ENCODE measurements around the gene CSPG4. TPM values are rescaled to one million over a fixed set of nuclear protein-coding genes. Genes with fewer than 3 reads are reported as not detected.
"Not testable (repeated sequence)": the region's sequence is repeated elsewhere in the genome, so short reads cannot be mapped to it uniquely, and the experiment has no call there.

Gene CSPG4
- total and polyA plus RNA-seq, 2 donors (not counting 1 experiment from before 2014, with no cell fraction given): 0.03 to 0.15 TPM

DNA sequence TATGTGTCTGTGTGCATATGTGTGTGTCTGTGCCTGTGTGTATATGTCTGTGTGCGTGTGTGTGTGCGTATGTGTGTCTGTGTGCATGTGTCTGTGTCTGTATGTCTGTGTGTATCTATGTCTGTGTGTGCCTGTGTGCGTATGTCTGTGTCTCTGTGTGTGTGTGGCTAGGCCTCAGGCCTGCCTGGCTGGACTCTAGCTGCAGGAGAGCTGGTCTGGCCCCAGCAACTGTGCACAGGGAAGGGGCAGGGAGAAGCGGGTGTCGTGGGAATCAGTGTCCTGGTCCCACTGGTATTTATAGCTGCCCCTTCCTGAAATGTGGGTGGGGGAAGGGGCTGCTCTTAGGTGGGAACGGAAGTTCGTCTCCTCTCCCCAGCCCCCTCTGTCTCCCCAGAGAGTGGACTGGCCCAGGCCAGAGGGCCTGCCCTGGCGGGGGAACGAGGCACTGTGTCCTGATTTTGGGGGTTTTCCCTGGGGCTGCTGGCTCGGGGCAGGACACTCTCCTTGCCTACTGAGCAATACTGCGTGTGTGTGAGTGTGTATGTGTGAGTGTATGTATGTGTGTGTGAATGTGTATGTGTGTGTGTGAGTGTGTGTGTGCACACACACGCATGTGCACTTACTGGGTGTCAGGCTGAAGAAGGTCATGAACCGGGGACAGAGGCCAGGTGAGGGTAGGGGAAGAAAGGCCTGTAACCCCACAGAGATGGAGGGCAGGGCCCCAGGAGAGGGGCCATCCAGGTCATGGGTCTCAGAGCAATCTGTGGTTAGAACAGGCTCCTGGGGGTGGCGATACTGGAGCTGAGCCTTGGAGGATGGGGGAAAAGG, 6.6 kb downstream of the CSPG4 start:
- no peak overlapping the region for H3K4me3 ChIP-seq (ENCODE audit: control extremely low read depth in 1 of 5, extremely low read depth in 1 of 5, insufficient read depth in 1 of 5, low read depth in 2 of 5, low read length in 4 of 5)
- no peaks in the 10 kb centered on the region for H3K27me3 Mint-ChIP-seq

DNA sequence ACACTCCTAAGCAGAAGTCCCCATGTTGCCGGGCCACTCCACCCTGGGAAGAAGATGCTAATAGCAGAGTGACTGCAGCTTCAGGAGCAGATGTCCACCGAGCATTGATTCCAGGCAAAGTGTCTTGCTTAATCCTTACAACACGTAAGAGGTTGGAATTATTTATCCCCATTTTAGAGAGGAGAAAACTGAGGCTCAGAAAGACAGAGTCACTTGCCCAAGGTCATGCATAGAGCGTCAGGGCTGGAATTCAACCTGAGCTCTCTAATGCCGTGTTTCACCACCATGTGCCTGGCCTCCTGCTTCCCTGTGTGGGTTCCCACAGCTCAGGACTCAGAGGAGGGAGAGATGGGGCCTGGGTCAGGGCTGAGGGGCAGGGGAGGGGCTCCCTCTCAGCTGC, 7.3 kb downstream of the CSPG4 start:
- WGBS (ENCODE audit: insufficient coverage): 100% methylated on average over 2 of the region's 5 CpGs
- H3K4me3 Mint-ChIP-seq; H4K20me1 ChIP-seq (ENCODE audit: control insufficient read depth, insufficient read depth, low read length, poor library complexity, severe bottlenecking); H3K27me3 ChIP-seq (replicated peaks in 1 of 4; ENCODE audit: control extremely low read depth in 1 of 4, control insufficient read depth in 3 of 4, insufficient read depth in 4 of 4, low read length in 3 of 4); CTCF ChIA-PET; H3K79me2 ChIP-seq (ENCODE audit: control insufficient read depth, insufficient read depth, low read length); intact Hi-C loops (cut with micrococcal nuclease); ATAC-seq (ENCODE audit: low read depth); H3K27ac Mint-ChIP-seq; DNase-seq; H3K4me2 ChIP-seq (replicated peaks; ENCODE audit: low read depth, low read length, poor library complexity, severe bottlenecking); H3K9ac ChIP-seq (ENCODE audit: low read length); H3K27ac ChIP-seq (ENCODE audit: low read length in 2 of 2); H3K36me3 ChIP-seq (replicated peaks in 1 of 2; ENCODE audit: control extremely low read depth in 1 of 2, control insufficient read depth in 1 of 2, extremely low read depth in 1 of 2, insufficient read depth in 2 of 2, low read length in 1 of 2); H3K27me3 Mint-ChIP-seq; POLR2A ChIA-PET; H3K9me3 Mint-ChIP-seq (ENCODE audit: insufficient read depth); H2AFZ ChIP-seq (ENCODE audit: insufficient read depth, low read depth, low read length, poor library complexity, severe bottlenecking); H3K4me3 ChIP-seq (ENCODE audit: control extremely low read depth in 1 of 5, extremely low read depth in 1 of 5, insufficient read depth in 1 of 5, low read depth in 2 of 5, low read length in 4 of 5); H3K9me3 ChIP-seq (ENCODE audit: control extremely low read depth in 1 of 3, control insufficient read depth in 2 of 3, insufficient read depth in 1 of 3, low read length in 2 of 3): not testable (repeated sequence)
- peaks cover 22% of the 10 kb centered on the region for H3K4me1 Mint-ChIP-seq
- H3K4me1 ChIP-seq (ENCODE audit: control insufficient read depth in 2 of 2, insufficient read depth in 2 of 2, low read length in 2 of 2): peaks cover 12 to 22% of the 10 kb centered on the region in 2 donors

More for the DNA sequence above, 6.6 kb downstream of the CSPG4 start:
- no peak overlapping the region for H3K4me3 Mint-ChIP-seq
- Histone ChIP-seq H3K36me3 (replicated peaks in 1 of 2; ENCODE audit: control extremely low read depth in 1 of 2, control insufficient read depth in 1 of 2, extremely low read depth in 1 of 2, insufficient read depth in 2 of 2, low read length in 1 of 2) (no peaks in the 10 kb centered on the region), H3K9ac (ENCODE audit: low read length) (no peak overlapping the region), H3K27me3 (replicated peaks in 1 of 4; ENCODE audit: control extremely low read depth in 1 of 4, control insufficient read depth in 3 of 4, insufficient read depth in 4 of 4, low read length in 3 of 4) (no peaks in the 10 kb centered on the region), H3K27ac (ENCODE audit: low read length in 2 of 2) (no peak overlapping the region), H4K20me1 (ENCODE audit: control insufficient read depth, insufficient read depth, low read length, poor library complexity, severe bottlenecking) (no peaks in the 10 kb centered on the region), H2AFZ (ENCODE audit: insufficient read depth, low read depth, low read length, poor library complexity, severe bottlenecking) (no peak overlapping the region), H3K4me1 (ENCODE audit: control insufficient read depth in 2 of 2, insufficient read depth in 2 of 2, low read length in 2 of 2) (peaks cover 6 to 15% of the 10 kb centered on the region in 2 donors), H3K4me2 (replicated peaks; ENCODE audit: low read depth, low read length, poor library complexity, severe bottlenecking) (no peak overlapping the region), H3K79me2 (ENCODE audit: control insufficient read depth, insufficient read depth, low read length) (no peaks in the 10 kb centered on the region), H3K9me3 (ENCODE audit: control extremely low read depth in 1 of 3, control insufficient read depth in 2 of 3, insufficient read depth in 1 of 3, low read length in 2 of 3) (no peaks in the 10 kb centered on the region)
- WGBS (ENCODE audit: insufficient coverage): 93% methylated on average over 12 of the region's 14 CpGs
- peaks cover 15% of the 10 kb centered on the region for H3K4me1 Mint-ChIP-seq
- ATAC-seq (ENCODE audit: low read depth) (no peak), DNase-seq (no peak)
- POLR2A ChIA-PET: no interaction called here
- H3K27ac Mint-ChIP-seq: no peak overlapping the region
- no peaks in the 10 kb centered on the region for H3K9me3 Mint-ChIP-seq (ENCODE audit: insufficient read depth)
- CTCF ChIA-PET: interaction anchor here (1.2 kb wide), 1 partner anchor 12 kb away, joined by 4 read pairs; no protein-coding TSS in a partner anchor
- no peak for TF ChIP-seq EZH2 (IDR thresholded peaks at IDR 0.05; ENCODE audit: borderline replicate concordance, insufficient read depth, low read depth, low read length, poor library complexity, severe bottlenecking)
- TF ChIP-seq, protein P1, sequence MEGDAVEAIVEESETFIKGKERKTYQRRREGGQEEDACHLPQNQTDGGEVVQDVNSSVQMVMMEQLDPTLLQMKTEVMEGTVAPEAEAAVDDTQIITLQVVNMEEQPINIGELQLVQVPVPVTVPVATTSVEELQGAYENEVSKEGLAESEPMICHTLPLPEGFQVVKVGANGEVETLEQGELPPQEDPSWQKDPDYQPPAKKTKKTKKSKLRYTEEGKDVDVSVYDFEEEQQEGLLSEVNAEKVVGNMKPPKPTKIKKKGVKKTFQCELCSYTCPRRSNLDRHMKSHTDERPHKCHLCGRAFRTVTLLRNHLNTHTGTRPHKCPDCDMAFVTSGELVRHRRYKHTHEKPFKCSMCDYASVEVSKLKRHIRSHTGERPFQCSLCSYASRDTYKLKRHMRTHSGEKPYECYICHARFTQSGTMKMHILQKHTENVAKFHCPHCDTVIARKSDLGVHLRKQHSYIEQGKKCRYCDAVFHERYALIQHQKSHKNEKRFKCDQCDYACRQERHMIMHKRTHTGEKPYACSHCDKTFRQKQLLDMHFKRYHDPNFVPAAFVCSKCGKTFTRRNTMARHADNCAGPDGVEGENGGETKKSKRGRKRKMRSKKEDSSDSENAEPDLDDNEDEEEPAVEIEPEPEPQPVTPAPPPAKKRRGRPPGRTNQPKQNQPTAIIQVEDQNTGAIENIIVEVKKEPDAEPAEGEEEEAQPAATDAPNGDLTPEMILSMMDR (IDR thresholded peaks at IDR 0.05): no peak
- intact Hi-C loops (cut with micrococcal nuclease): no loop called here
